Suppressor macrophage treated with lipopolysaccharide for 1 hour (primary cell): ENCODE measurements around the gene RFNG.

Source experiments
- DNase-seq, 3 donors: peaks; one replicate each; pipeline ENCODE4 v3.0.0-alpha.2; 2020 to 2022

Gene RFNG

GRCh38 chr17:82024859-82025258 is 26.8 kb downstream of the RFNG start:
- no peak for DNase-seq

GRCh38 chr17:82023447-82024241 is 28.0 kb downstream of the RFNG start:
- DNase-seq, result peak; percentile 34 to 59 (median 43)

- peak; percentile 100 for DNase-seq
Observed at GRCh38 chr17:82022981-82023446, 28.6 kb downstream of the RFNG start, which contains the start of gene LRRC45. Gene LRRC45 (plus strand): TSS chr17:82023305. CDS start chr17:82023644, 339 bp downstream.

- peak in 1 of 3 donors; percentile 27 for DNase-seq
Observed at GRCh38 chr17:82022310-82022980, 29.2 kb downstream of the RFNG start, which contains the start of gene CENPX. Gene CENPX (minus strand): TSS chr17:82022878. CDS start chr17:82022861, 17 bp downstream.

GRCh38 chr17:82021900-82022309 is 29.7 kb downstream of the RFNG start:
- no peak for DNase-seq

- peak; percentile 71 to 82 (median 74) for DNase-seq
Observed at GRCh38 chr17:82021107-82021899, 30.3 kb downstream of the RFNG start.

- no peak for DNase-seq
Observed at GRCh38 chr17:82020572-82021106, 31.0 kb downstream of the RFNG start.

- DNase-seq, result peak; percentile 69 to 89 (median 73)
Observed at GRCh38 chr17:82019690-82020571, 31.7 kb downstream of the RFNG start.

GRCh38 chr17:82018989-82019689 is 32.5 kb downstream of the RFNG start:
- no peak for DNase-seq

- DNase-seq, result no peak
Observed at GRCh38 chr17:82018152-82018988, 33.2 kb downstream of the RFNG start.

GRCh38 chr17:82017612-82018151 is 33.9 kb downstream of the RFNG start:
- DNase-seq, result no peak

- DNase-seq, result no peak
Observed at GRCh38 chr17:82016875-82017459, 34.6 kb downstream of the RFNG start.

GRCh38 chr17:82016061-82016874 is 35.3 kb downstream of the RFNG start:
- DNase-seq, result no peak

GRCh38 chr17:82015311-82015971 is 36.2 kb downstream of the RFNG start:
- no peak for DNase-seq

- DNase-seq, result no peak
Observed at GRCh38 chr17:82014971-82015310, 36.7 kb downstream of the RFNG start.

- DNase-seq, result no peak
Observed at GRCh38 chr17:82014432-82014831, 37.2 kb downstream of the RFNG start.

GRCh38 chr17:82013772-82014321 is 37.8 kb downstream of the RFNG start:
- no peak for DNase-seq

- DNase-seq, result no peak
Observed at GRCh38 chr17:82013341-82013740, 38.3 kb downstream of the RFNG start.
